ENCODE measurements around the gene PSMD10.

The PSMD10 gene

GRCh38 chrX:108070891-108071290 is 20.5 kb downstream of the PSMD10 start:
- no peak for FAIRE-seq

GRCh38 chrX:108068121-108068520 is 23.2 kb downstream of the PSMD10 start:
- no peak for FAIRE-seq

GRCh38 chrX:108064613-108065012 is 26.7 kb downstream of the PSMD10 start:
- no peak for FAIRE-seq

GRCh38 chrX:108064001-108064400 is 27.3 kb downstream of the PSMD10 start:
- no peak for FAIRE-seq

- no peak for FAIRE-seq
Measured at GRCh38 chrX:108059801-108060200, 31.5 kb downstream of the PSMD10 start.

GRCh38 chrX:108055546-108055945 is 35.8 kb downstream of the PSMD10 start:
- no peak for FAIRE-seq

GRCh38 chrX:108053218-108053617 is 38.1 kb downstream of the PSMD10 start:
- FAIRE-seq, result no peak

- FAIRE-seq, result no peak
Measured at GRCh38 chrX:108049649-108050048, 41.7 kb downstream of the PSMD10 start.

GRCh38 chrX:108044554-108045256 is 46.6 kb downstream of the PSMD10 start, which contains the start of gene VSIG1:
Gene VSIG1 (plus strand): TSS chrX:108045065. CDS start chrX:108045131, 66 bp downstream.
- FAIRE-seq, result no peak

- peak; percentile 47 for FAIRE-seq
Measured at GRCh38 chrX:108036298-108036973, 54.9 kb downstream of the PSMD10 start.

- no peak for FAIRE-seq
Measured at GRCh38 chrX:108034725-108035124, 56.6 kb downstream of the PSMD10 start.

Data from islet of Langerhans (tissue), 1 donor.